Heart left ventricle (tissue), 13 donors: Measurements from ENCODE around the gene ZNF837.

Source experiments
- CTCF ChIP-seq, 12 donors: fragments of 200-600 bp; sonication (generic) in 4 of 12; IDR thresholded peaks; one replicate each; pipeline versions ENCODE4 v1.5.0 to v1.8.0; 2018 to 2022; ENCODE audit warnings: antibody characterized with exemption in 12 of 12, mild to moderate bottlenecking in 5 of 12
- POLR2A ChIP-seq, 2 donors: fragments of 450-650 bp; IDR thresholded peaks; one replicate each; pipeline ENCODE4 v1.6.1; 2017; ENCODE audit warnings: antibody characterized with exemption in 2 of 2, mild to moderate bottlenecking in 2 of 2, moderate library complexity in 2 of 2
- donor health status: ischemic (EF 13 %, LVEDD 7.1; RV severe dilation, severe dysfunction).
- donor health status: DM: no; HTN: yes; CAD: no.
- donor health status: DM: no; HTN: no; CAD: no.
- donor health status: ischemic (EF 25% LVEDD 6.9; RV normal size, moderate dysfunction).
- donor health status: ischemic (EF 25% LVEDD 5.7; RV mildly dilated, moderate dysfunction).
- donor health status: ischemic (EF 35%, LVEDD 5.7; RV mildly dilated, moderate dysfunction).
- donor health status: nonischemic (EF 11% LVEDD 7.7; RV severe dilation, severe dysfunction).
- donor health status: DM: yes; HTN: yes; CAD: no.
- donor health status: PGD.
- donor health status: ischemic (EF 29% LVEDD 5.4; RV normal size, mild dysfunction).
- donor health status: nonischemic (EF 23%, LVEDD 6.1; RV moderate dilation, normal function).

- TF ChIP-seq POLR2A (IDR thresholded peaks at IDR 0.05) (no peak), CTCF (IDR thresholded peaks at IDR 0.05) (no peak)
These were observed 48.9 kb upstream of the ZNF837 start for GRCh38 chr19:58429745-58430144.
